Fibroblast of lung (primary cell): ENCODE results near the gene RALA. TPM values are rescaled to one million over a fixed set of nuclear protein-coding genes. Genes with fewer than 3 reads are reported as not detected.

Experiments used
- DNase-seq, 2 donors: peaks; one replicate each; pipeline versions ENCODE4 v3.0.0 to v3.0.0-alpha.2; 2010; ENCODE audit warnings: low read depth in 2 of 2
- H2AFZ ChIP-seq: 2 replicates; pipeline ENCODE4 v1.5.1; 2012; ENCODE audit warnings: low read length, control low read depth, inconsistent platforms
- H3K27ac ChIP-seq: 2 replicates; pipeline ENCODE4 v1.5.1; 2011; ENCODE audit warnings: low read length, control low read depth; ENCODE audit not compliant: insufficient read depth
- H3K27me3 ChIP-seq: 2 replicates; pipeline ENCODE4 v1.5.1; 2011; ENCODE audit warnings: mild to moderate bottlenecking, low read length; ENCODE audit not compliant: control insufficient read depth, insufficient read depth
- H3K36me3 ChIP-seq: 2 replicates; pipeline ENCODE4 v1.5.1; 2011; ENCODE audit warnings: low read length; ENCODE audit not compliant: control insufficient read depth, insufficient read depth
- H3K4me1 ChIP-seq: 2 replicates; pipeline ENCODE4 v1.5.1; 2011; ENCODE audit warnings: low read length; ENCODE audit not compliant: control insufficient read depth, insufficient read depth; ENCODE audit errors: extremely low read depth
- H3K4me2 ChIP-seq: 2 replicates; pipeline ENCODE4 v1.5.1; 2011; ENCODE audit warnings: low read length, control low read depth; ENCODE audit not compliant: insufficient read depth; ENCODE audit errors: extremely low read depth
- H3K4me3 ChIP-seq, 4 experiments: fragments of 200-600 bp in 1 of 4; sonication (generic) in 1 of 4; replicated peaks in 1 of 4; 2 replicates each; pipeline ENCODE4 v1.5.1; 2011 to 2016; ENCODE audit warnings: low read length in 4 of 4, low read depth in 3 of 4, mild to moderate bottlenecking in 3 of 4, control low read depth in 2 of 4, inconsistent platforms in 1 of 4, mixed read lengths in 1 of 4; ENCODE audit not compliant: insufficient read depth in 1 of 4; ENCODE audit errors: control extremely low read depth in 1 of 4
- H3K79me2 ChIP-seq: 2 replicates; pipeline ENCODE4 v1.5.1; 2012; ENCODE audit warnings: mild to moderate bottlenecking, low read length, inconsistent platforms; ENCODE audit not compliant: control insufficient read depth, insufficient read depth
- H3K9ac ChIP-seq: 2 replicates; pipeline ENCODE4 v1.5.1; 2011; ENCODE audit warnings: mild to moderate bottlenecking, low read length, control low read depth; ENCODE audit not compliant: insufficient read depth
- H3K9me3 ChIP-seq: 2 replicates; pipeline ENCODE4 v1.5.1; 2012; ENCODE audit warnings: low read depth, low read length; ENCODE audit not compliant: control insufficient read depth, insufficient read depth
- H4K20me1 ChIP-seq: 2 replicates; pipeline ENCODE4 v1.5.1; 2011; ENCODE audit warnings: low read length; ENCODE audit not compliant: control insufficient read depth, insufficient read depth; ENCODE audit errors: extremely low read depth
- EZH2 ChIP-seq: IDR thresholded peaks from 2 replicates; pipeline ENCODE4 v1.5.1; 2012; ENCODE audit warnings: low read length, control low read depth, mild to moderate bottlenecking; ENCODE audit errors: missing control alignments
- polyA plus RNA-seq, 2 donors: library from polyadenylated mRNA; depleted of rRNA in 1 of 2; stranded (reverse) in 1 of 2; unstranded in 1 of 2; fragments of >200 nt; gene quantifications; 2 replicates each; pipeline ENCODE4 v1.2.1, GENCODE V29; 2011 to 2012; ENCODE audit warnings: missing spikeins in 1 of 2
- total RNA-seq: library from RNA; depleted of rRNA; stranded (reverse); fragments of >200 nt; gene quantifications from 2 replicates; pipeline ENCODE4 v1.2.1, GENCODE V29; 2014
- TF ChIP-seq, protein P1 (sequence below), 2 donors: IDR thresholded peaks in 1 of 2; conservative IDR thresholded peaks in 1 of 2; 1 replicate in 1 of 2; 2 replicates in 1 of 2; pipeline ENCODE4 v1.5.1; 2011 to 2012; ENCODE audit warnings: low read length in 2 of 2, control low read depth in 1 of 2, inconsistent platforms in 1 of 2, low read depth in 1 of 2, mild to moderate bottlenecking in 1 of 2

The RALA gene
- total and polyA plus RNA-seq, 2 donors (not counting 1 experiment from before 2014, with no cell fraction given) = 46.1 to 50.9 TPM

DNA sequence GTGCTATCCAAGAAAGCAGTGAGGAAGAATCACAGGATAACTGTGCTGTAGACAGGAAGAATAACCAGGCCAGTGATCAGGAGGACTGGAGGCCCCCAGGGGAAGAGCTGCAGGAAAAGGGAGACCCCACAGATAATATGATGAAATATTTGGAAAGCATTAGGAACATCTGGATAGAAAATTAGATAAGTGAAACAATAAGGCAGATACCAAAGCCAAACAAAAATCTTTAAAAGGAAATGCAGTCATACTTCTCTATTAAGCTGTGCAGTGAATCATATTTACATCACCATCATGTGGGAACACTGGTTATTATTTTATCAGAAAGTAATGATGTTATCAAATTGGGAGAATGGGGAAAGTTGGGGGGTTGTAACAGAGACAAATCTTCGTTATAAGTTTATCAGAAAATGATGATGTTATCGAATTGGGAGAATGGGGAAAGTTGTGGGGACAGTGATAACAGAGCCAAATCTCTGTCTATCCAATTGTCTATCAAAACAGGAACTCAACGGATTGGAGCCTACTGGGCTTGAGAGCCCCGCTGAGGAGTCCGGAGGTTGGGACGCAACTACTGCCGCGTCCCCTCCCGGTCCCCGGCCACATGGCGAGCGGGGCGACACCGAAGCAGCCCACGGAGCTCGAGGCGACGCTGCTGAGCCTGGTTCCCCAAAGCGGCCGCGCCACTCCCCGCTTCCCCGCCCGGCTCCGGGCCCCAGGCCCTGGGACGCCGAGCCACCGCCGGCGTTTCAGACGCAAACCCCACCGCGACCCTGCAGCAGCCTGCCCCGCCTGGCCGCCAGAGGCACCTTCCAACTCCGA is 14.0 kb upstream of the RALA start:
- Histone ChIP-seq H3K4me3 (peak overlapping the region in 3 of 4 experiments; percentile 2 to 23 (median 13)), H3K36me3 (no peaks in the 10 kb centered on the region), H3K27ac (peak overlapping the region; percentile 79), H4K20me1 (no peaks in the 10 kb centered on the region), H3K9ac (peak overlapping the region; percentile 70), H3K79me2 (no peaks in the 10 kb centered on the region), H3K4me2 (peak overlapping the region; percentile 68), H3K27me3 (no peaks in the 10 kb centered on the region), H3K4me1 (peaks cover 6% of the 10 kb centered on the region), H2AFZ (peak overlapping the region; percentile 70), H3K9me3 (no peaks in the 10 kb centered on the region)
- peak; percentile 66 to 74 for DNase-seq
- TF ChIP-seq, protein P1, sequence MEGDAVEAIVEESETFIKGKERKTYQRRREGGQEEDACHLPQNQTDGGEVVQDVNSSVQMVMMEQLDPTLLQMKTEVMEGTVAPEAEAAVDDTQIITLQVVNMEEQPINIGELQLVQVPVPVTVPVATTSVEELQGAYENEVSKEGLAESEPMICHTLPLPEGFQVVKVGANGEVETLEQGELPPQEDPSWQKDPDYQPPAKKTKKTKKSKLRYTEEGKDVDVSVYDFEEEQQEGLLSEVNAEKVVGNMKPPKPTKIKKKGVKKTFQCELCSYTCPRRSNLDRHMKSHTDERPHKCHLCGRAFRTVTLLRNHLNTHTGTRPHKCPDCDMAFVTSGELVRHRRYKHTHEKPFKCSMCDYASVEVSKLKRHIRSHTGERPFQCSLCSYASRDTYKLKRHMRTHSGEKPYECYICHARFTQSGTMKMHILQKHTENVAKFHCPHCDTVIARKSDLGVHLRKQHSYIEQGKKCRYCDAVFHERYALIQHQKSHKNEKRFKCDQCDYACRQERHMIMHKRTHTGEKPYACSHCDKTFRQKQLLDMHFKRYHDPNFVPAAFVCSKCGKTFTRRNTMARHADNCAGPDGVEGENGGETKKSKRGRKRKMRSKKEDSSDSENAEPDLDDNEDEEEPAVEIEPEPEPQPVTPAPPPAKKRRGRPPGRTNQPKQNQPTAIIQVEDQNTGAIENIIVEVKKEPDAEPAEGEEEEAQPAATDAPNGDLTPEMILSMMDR (conservative IDR thresholded peaks at IDR 0.05 in 1 of 2, IDR thresholded peaks at IDR 0.05 in 1 of 2; ENCODE audit: low read depth in 1 of 2, low read length in 2 of 2) = no peak
- no peak for TF ChIP-seq EZH2

DNA sequence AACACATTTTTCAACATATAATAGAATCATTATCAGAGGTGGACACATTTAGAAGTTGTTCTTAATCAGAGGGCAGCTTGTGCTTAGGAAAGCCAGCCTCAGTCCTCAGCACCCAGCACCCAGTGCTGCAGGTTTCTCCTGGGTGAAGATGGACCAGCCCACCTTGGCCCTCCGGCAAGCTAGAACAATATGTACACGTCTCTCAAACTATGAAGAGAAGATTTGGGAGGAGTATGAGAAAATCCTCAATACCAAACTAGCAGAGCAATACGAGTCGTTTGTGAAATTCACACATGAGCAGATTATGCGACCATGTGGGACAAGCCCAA is 13.5 kb upstream of the RALA start:
- H3K27ac ChIP-seq = peak overlapping the region; percentile 79
- peaks cover 6% of the 10 kb centered on the region for H3K4me1 ChIP-seq
- peak overlapping the region; percentile 70 for H2AFZ ChIP-seq
- H3K79me2 ChIP-seq = no peaks in the 10 kb centered on the region
- TF ChIP-seq, protein P1 (conservative IDR thresholded peaks at IDR 0.05 in 1 of 2, IDR thresholded peaks at IDR 0.05 in 1 of 2; ENCODE audit: low read depth in 1 of 2, low read length in 2 of 2) = no peak
- TF ChIP-seq EZH2 = no peak
- no peaks in the 10 kb centered on the region for H3K27me3 ChIP-seq
- no peak for DNase-seq
- H3K4me2 ChIP-seq = peak overlapping the region; percentile 9
- no peaks in the 10 kb centered on the region for H3K9me3 ChIP-seq
- H3K9ac ChIP-seq = peak overlapping the region; percentile 70
- no peaks in the 10 kb centered on the region for H3K36me3 ChIP-seq
- H4K20me1 ChIP-seq = no peaks in the 10 kb centered on the region
- H3K4me3 ChIP-seq = peak overlapping the region in 2 of 4 experiments; percentile 13 to 23

DNA sequence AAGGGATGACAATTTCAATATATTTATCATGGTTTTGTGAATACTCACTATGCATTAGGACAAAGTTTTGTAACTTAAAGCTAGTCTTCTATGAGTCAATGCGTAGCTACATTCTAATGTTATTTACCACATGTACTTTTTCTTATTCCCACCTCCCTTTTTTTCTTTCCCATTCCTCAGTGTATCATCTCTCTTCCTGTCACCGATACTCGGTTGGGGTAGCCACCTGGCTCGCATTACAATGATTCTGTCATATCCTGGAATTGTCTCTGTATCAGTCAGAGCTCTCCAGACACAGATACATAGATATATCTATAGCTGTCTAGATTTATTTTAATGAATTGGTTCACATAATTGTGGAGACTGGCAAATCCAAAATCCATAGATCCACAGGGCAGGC is 9.8 kb upstream of the RALA start:
- Histone ChIP-seq H3K27me3 (no peaks in the 10 kb centered on the region), H3K9ac (no peak overlapping the region), H3K4me1 (peaks cover 6% of the 10 kb centered on the region), H3K4me2 (no peak overlapping the region), H3K36me3 (no peaks in the 10 kb centered on the region), H3K79me2 (no peaks in the 10 kb centered on the region), H3K27ac (no peak overlapping the region), H2AFZ (no peak overlapping the region), H4K20me1 (no peaks in the 10 kb centered on the region), H3K4me3 (no peak overlapping the region), H3K9me3 (no peaks in the 10 kb centered on the region)
- DNase-seq = peak in 1 of 2 donors; percentile 69
- TF ChIP-seq, protein P1 (conservative IDR thresholded peaks at IDR 0.05 in 1 of 2, IDR thresholded peaks at IDR 0.05 in 1 of 2; ENCODE audit: low read depth in 1 of 2, low read length in 2 of 2) = no peak
